Trophoblast cell (in vitro differentiated cells and primary cell): ENCODE results near the gene TRAF3IP1.

Experiments
- DNase-seq, 2 donors: peaks; one replicate each; pipeline ENCODE4 v3.0.0-alpha.2; 2016
- H2AFZ ChIP-seq: 2 replicates; pipeline ENCODE4 v1.6.1; 2013; ENCODE audit warnings: low read length, moderate library complexity, mild to moderate bottlenecking; ENCODE audit not compliant: insufficient read depth, poor library complexity
- H2AK5ac ChIP-seq: 2 replicates; pipeline ENCODE4 v1.6.1; 2013; ENCODE audit warnings: mild to moderate bottlenecking, low read length
- H2BK120ac ChIP-seq: 2 replicates; pipeline ENCODE4 v1.6.1; 2013; ENCODE audit warnings: low read length, mild to moderate bottlenecking, moderate library complexity; ENCODE audit not compliant: insufficient read depth, poor library complexity
- H2BK12ac ChIP-seq: 2 replicates; pipeline ENCODE4 v1.6.1; 2013; ENCODE audit warnings: mild to moderate bottlenecking, low read length, moderate library complexity
- H2BK5ac ChIP-seq: 2 replicates; pipeline ENCODE4 v1.6.1; 2013; ENCODE audit warnings: low read length, low read depth, moderate library complexity, mild to moderate bottlenecking; ENCODE audit not compliant: poor library complexity
- H3K14ac ChIP-seq: 2 replicates; pipeline ENCODE4 v1.6.1; 2013; ENCODE audit warnings: mild to moderate bottlenecking, low read length
- H3K18ac ChIP-seq: 2 replicates; pipeline ENCODE4 v1.6.1; 2013; ENCODE audit warnings: mild to moderate bottlenecking, low read length
- H3K23ac ChIP-seq: 2 replicates; pipeline ENCODE4 v1.6.1; 2013; ENCODE audit warnings: low read length
- H3K27ac ChIP-seq: 2 replicates; pipeline ENCODE4 v1.5.1; 2013; ENCODE audit warnings: low read depth, mild to moderate bottlenecking, inconsistent platforms, low read length, moderate library complexity
- H3K27me3 ChIP-seq: 2 replicates; pipeline ENCODE4 v1.6.1; 2013; ENCODE audit warnings: inconsistent platforms, mild to moderate bottlenecking, low read length, moderate library complexity; ENCODE audit not compliant: insufficient read depth
- H3K36me3 ChIP-seq, 2 experiments: 1 replicate in 1 of 2; 2 replicates in 1 of 2; pipeline ENCODE4 v1.6.1; 2013; ENCODE audit warnings: low read length in 2 of 2, mild to moderate bottlenecking in 2 of 2, moderate library complexity in 1 of 2; ENCODE audit not compliant: insufficient read depth in 2 of 2, control insufficient read depth in 1 of 2
- H3K4ac ChIP-seq: 2 replicates; pipeline ENCODE4 v1.6.1; 2013; ENCODE audit warnings: low read depth, mild to moderate bottlenecking, low read length, moderate library complexity
- H3K4me1 ChIP-seq, 2 experiments: 1 replicate in 1 of 2; 2 replicates in 1 of 2; pipeline ENCODE4 v1.6.1; 2013; ENCODE audit warnings: low read length in 2 of 2, mild to moderate bottlenecking in 2 of 2, moderate library complexity in 1 of 2; ENCODE audit not compliant: insufficient read depth in 2 of 2, control insufficient read depth in 1 of 2
- H3K4me2 ChIP-seq: 2 replicates; pipeline ENCODE4 v1.6.1; 2013; ENCODE audit warnings: inconsistent platforms, mild to moderate bottlenecking, low read length, moderate library complexity
- H3K4me3 ChIP-seq: 2 replicates; pipeline ENCODE4 v1.5.1; 2013; ENCODE audit warnings: mild to moderate bottlenecking, low read depth, low read length, inconsistent platforms
- H3K79me1 ChIP-seq: one replicate; pipeline ENCODE4 v1.6.1; 2013; ENCODE audit warnings: low read length
- H3K79me2 ChIP-seq: 2 replicates; pipeline ENCODE4 v1.6.1; 2013; ENCODE audit warnings: low read length, mild to moderate bottlenecking; ENCODE audit not compliant: control insufficient read depth, insufficient read depth, poor library complexity
- H3K9ac ChIP-seq: 2 replicates; pipeline ENCODE4 v1.6.1; 2013; ENCODE audit warnings: mild to moderate bottlenecking, low read length
- H3K9me3 ChIP-seq: 2 replicates; pipeline ENCODE4 v1.6.1; 2013; ENCODE audit warnings: low read depth, mild to moderate bottlenecking, control low read depth, inconsistent platforms, low read length; ENCODE audit not compliant: insufficient read depth
- H4K12ac ChIP-seq: 2 replicates; pipeline ENCODE4 v1.6.1; 2013; ENCODE audit warnings: low read depth, mild to moderate bottlenecking, low read length, moderate library complexity
- H4K8ac ChIP-seq: 2 replicates; pipeline ENCODE4 v1.6.1; 2013; ENCODE audit warnings: low read depth, mild to moderate bottlenecking, low read length, moderate library complexity
- H4K91ac ChIP-seq: one replicate; pipeline ENCODE4 v1.6.1; 2013; ENCODE audit warnings: low read depth, mild to moderate bottlenecking, low read length, moderate library complexity
- WGBS: extraction: QIAGEN DNeasy Blood & Tissue Kit; methylation state at CpG from one replicate; pipeline ENCODE4 v1.1.7; 2013; ENCODE audit warnings: missing lambda C conversion rate; ENCODE audit not compliant: insufficient read length, insufficient coverage; ENCODE audit errors: extremely low coverage; 5-methylcytosine and 5-hydroxymethylcytosine counted together

TRAF3IP1 gene

DNA sequence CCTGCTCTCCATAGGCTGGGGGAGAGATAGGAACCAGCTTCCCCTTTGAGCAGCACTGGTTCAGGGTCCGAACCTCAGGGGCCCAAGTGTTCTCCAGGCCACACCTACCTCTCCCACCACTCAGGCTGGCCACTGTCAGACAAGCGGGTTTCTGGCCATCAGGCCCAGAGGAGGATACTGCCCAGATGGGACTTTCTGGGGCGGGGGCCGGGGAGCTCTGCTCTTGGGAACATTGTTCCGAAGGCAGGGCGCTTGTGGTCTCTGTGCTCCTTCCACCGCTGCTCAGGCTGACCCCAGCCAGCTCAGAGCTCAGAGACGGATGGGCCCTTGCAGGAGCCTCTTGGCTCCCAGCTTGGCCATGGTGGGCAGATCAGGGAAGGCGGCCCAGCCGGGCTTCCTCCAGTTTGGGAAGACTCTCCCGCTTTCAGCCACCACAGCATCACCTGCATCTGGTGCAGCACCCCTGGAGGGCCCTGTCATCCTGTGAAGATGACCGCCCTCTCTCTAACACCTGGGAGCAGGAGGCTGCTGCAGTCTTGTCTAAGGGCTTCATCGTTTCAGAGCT lies 5.2 kb upstream of the TRAF3IP1 start:
- no peaks in the 10 kb centered on the region for H3K79me2 ChIP-seq

GRCh38 chr2:238320648-238321281 lies 447 bp downstream of the TRAF3IP1 start:
- H2AK5ac ChIP-seq, result no peak overlapping the region
- H3K4me1 ChIP-seq, result peaks cover 0 to 4% of the 10 kb centered on the region in 2 experiments
- no peaks in the 10 kb centered on the region for H3K9me3 ChIP-seq
- H2AFZ ChIP-seq, result peak overlapping the region; percentile 88
- peak overlapping the region; percentile 92 for H3K4me3 ChIP-seq
- H2BK5ac ChIP-seq, result no peak overlapping the region
- peaks cover 3 to 5% of the 10 kb centered on the region in 2 experiments for H3K36me3 ChIP-seq
- H3K18ac ChIP-seq, result peak overlapping the region; percentile 86
- DNase-seq, result peak; percentile 16 to 40
- H3K4me2 ChIP-seq, result peak overlapping the region; percentile 98
- peak overlapping the region; percentile 64 for H4K12ac ChIP-seq
- no peaks in the 10 kb centered on the region for H3K27me3 ChIP-seq
- no peak overlapping the region for H2BK12ac ChIP-seq
- H3K27ac ChIP-seq, result no peak overlapping the region
- H3K9ac ChIP-seq, result peak overlapping the region; percentile 54
- H3K14ac ChIP-seq, result peak overlapping the region; percentile 73
- peaks cover 3% of the 10 kb centered on the region for H3K79me1 ChIP-seq
- whole genome bisulfite sequencing, result no CpG with 5 or more reads among the region's 65 CpGs
- H3K23ac ChIP-seq, result no peak overlapping the region
- H3K79me2 ChIP-seq, result peaks cover 2% of the 10 kb centered on the region
- no peak overlapping the region for H2BK120ac ChIP-seq
- peak overlapping the region; percentile 25 for H3K4ac ChIP-seq
- peak overlapping the region; percentile 71 for H4K8ac ChIP-seq
- peak overlapping the region; percentile 51 for H4K91ac ChIP-seq

More for the DNA sequence above, 5.2 kb upstream of the TRAF3IP1 start:
- no peak overlapping the region for H4K91ac ChIP-seq
- no peak overlapping the region for H3K18ac ChIP-seq
- H3K27ac ChIP-seq, result no peak overlapping the region
- H2AFZ ChIP-seq, result no peak overlapping the region
- peaks cover 0 to 2% of the 10 kb centered on the region in 2 experiments for H3K4me1 ChIP-seq
- no peaks in the 10 kb centered on the region for H3K79me1 ChIP-seq
- no peak overlapping the region for H2BK120ac ChIP-seq
- no peaks in the 10 kb centered on the region for H3K9me3 ChIP-seq
- no peak overlapping the region for H3K9ac ChIP-seq
- H3K14ac ChIP-seq, result no peak overlapping the region
- no peak overlapping the region for H3K4ac ChIP-seq
- no peak overlapping the region for H4K12ac ChIP-seq
- no peak overlapping the region for H3K23ac ChIP-seq
- H2BK12ac ChIP-seq, result no peak overlapping the region
- no peaks in the 10 kb centered on the region for H3K27me3 ChIP-seq
- no CpG with 5 or more reads among the region's 13 CpGs for WGBS
- DNase-seq, result no peak
- H2AK5ac ChIP-seq, result no peak overlapping the region
- H4K8ac ChIP-seq, result no peak overlapping the region
- no peak overlapping the region for H2BK5ac ChIP-seq
- H3K4me3 ChIP-seq, result no peak overlapping the region
- H3K36me3 ChIP-seq, result no peaks in the 10 kb centered on the region
- H3K4me2 ChIP-seq, result no peak overlapping the region

- Histone ChIP-seq H4K91ac (no peak overlapping the region), H3K9me3 (no peaks in the 10 kb centered on the region), H3K18ac (no peak overlapping the region)
Measured at GRCh38 chr2:238321467-238321866, 1.1 kb downstream of the TRAF3IP1 start.

GRCh38 chr2:238322001-238322411 lies 1.7 kb downstream of the TRAF3IP1 start:
- Histone ChIP-seq H2BK5ac (no peak overlapping the region), H2BK12ac (no peak overlapping the region), H3K4me1 (peaks cover 0 to 4% of the 10 kb centered on the region in 2 experiments), H3K79me1 (peaks cover 3% of the 10 kb centered on the region), H3K4me3 (no peak overlapping the region), H3K9me3 (peaks cover 2% of the 10 kb centered on the region), H3K27me3 (no peaks in the 10 kb centered on the region), H3K79me2 (peaks cover 2% of the 10 kb centered on the region), H2AFZ (no peak overlapping the region), H3K18ac (no peak overlapping the region), H2BK120ac (no peak overlapping the region), H2AK5ac (no peak overlapping the region), H3K9ac (no peak overlapping the region), H3K4me2 (no peak overlapping the region), H3K14ac (no peak overlapping the region), H3K36me3 (peaks cover 8 to 9% of the 10 kb centered on the region in 2 experiments), H4K91ac (no peak overlapping the region), H3K23ac (no peak overlapping the region), H4K8ac (no peak overlapping the region), H4K12ac (no peak overlapping the region), H3K27ac (no peak overlapping the region), H3K4ac (no peak overlapping the region)
- DNase-seq, result no peak
- no CpG with 5 or more reads among the region's 10 CpGs for WGBS

More at GRCh38 chr2:238321467-238321866, 1.1 kb downstream of the TRAF3IP1 start:
- Histone ChIP-seq H2AK5ac (no peak overlapping the region), H3K4me2 (peak overlapping the region; percentile 98), H4K12ac (no peak overlapping the region), H3K79me2 (peaks cover 2% of the 10 kb centered on the region), H2BK120ac (no peak overlapping the region), H3K9ac (no peak overlapping the region), H3K4me1 (peaks cover 0 to 4% of the 10 kb centered on the region in 2 experiments), H3K23ac (peak overlapping the region; percentile 5), H4K8ac (no peak overlapping the region), H3K27me3 (no peaks in the 10 kb centered on the region), H3K79me1 (peaks cover 3% of the 10 kb centered on the region), H3K14ac (no peak overlapping the region), H3K36me3 (peaks cover 5 to 6% of the 10 kb centered on the region in 2 experiments), H3K4ac (no peak overlapping the region), H3K27ac (no peak overlapping the region), H2BK12ac (no peak overlapping the region), H2AFZ (no peak overlapping the region), H3K4me3 (no peak overlapping the region), H2BK5ac (no peak overlapping the region)
- WGBS, result no CpG with 5 or more reads among the region's 9 CpGs
- no peak for DNase-seq
